ENCODE results near the gene ZMYM3.

- no peak for TF ChIP-seq CTCF (conservative IDR thresholded peaks at IDR 0.05; ENCODE audit: low read depth, low read length)
- no peak for TF ChIP-seq EZH2 (IDR thresholded peaks at IDR 0.05; ENCODE audit: borderline replicate concordance, low read depth, low read length, poor library complexity, severe bottlenecking)
Observed at GRCh38 chrX:71241301-71241700, 12.6 kb downstream of the ZMYM3 start.
